ENCODE measurements around the gene TTC34.
"Not testable (repeated sequence)": the region's sequence is repeated elsewhere in the genome, so short reads cannot be mapped to it uniquely, and the experiment has no call there.

- TF ChIP-seq EZH2 (IDR thresholded peaks at IDR 0.05; ENCODE audit: borderline replicate concordance, low read depth, low read length, severe bottlenecking); CTCF (IDR thresholded peaks at IDR 0.05; ENCODE audit: borderline replicate concordance, extremely low read depth, low read length, poor library complexity, severe bottlenecking): not testable (repeated sequence)
Observed at GRCh38 chr1:2748626-2749025, 52.9 kb downstream of the TTC34 start.

Measured in DND-41 (cell line).